Erythroblast (primary cell): ENCODE measurements around the gene PACSIN1.

ENCODE experiments used
- GATA1 ChIP-seq: IDR thresholded peaks from 2 replicates; pipeline ENCODE4 v1.6.1; 2011; ENCODE audit warnings: low read depth, mild to moderate bottlenecking, control low read depth, low read length, moderate library complexity
- POLR2A ChIP-seq: IDR thresholded peaks from 2 replicates; pipeline ENCODE4 v1.6.1; 2011; ENCODE audit warnings: mild to moderate bottlenecking, low read length

DNA sequence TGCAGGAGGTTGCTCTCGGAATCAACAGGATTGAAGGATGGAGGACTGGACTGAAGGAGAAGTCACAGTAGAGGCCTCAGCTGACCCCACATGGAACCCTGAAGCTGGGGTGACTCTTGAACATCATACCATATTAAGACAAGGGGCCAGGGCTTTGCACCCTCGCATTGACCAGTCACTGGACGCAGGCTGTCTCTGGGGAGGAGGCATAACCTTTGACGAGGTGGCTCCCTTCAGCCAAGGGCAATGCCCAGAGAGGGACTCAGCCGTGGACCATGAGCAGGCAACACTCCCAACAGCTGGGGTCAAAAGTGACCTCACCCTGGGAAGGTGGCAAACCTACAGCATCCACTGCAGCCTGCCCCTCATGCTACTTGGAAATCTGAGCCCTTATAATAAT lies 21.7 kb downstream of the PACSIN1 start:
- TF ChIP-seq POLR2A = no peak
- TF ChIP-seq GATA1 = no peak
